DMS114 treated with DMSO at 0.1 percent for 48 hours (cell line): Measurements from ENCODE around the gene GADD45GIP1.
"Not testable (repeated sequence)": the region's sequence is repeated elsewhere in the genome, so short reads cannot be mapped to it uniquely, and the experiment has no call there.

ENCODE experiments used
- DNase-seq: peaks from one replicate; lab custom pipeline; 2025; ENCODE audit not compliant: unreplicated experiment; lab: John Stamatoyannopoulos, UW

The GADD45GIP1 gene

GRCh38 chr19:12965017-12965811 is 8.2 kb upstream of the GADD45GIP1 start:
- peak; percentile 30 for DNase-seq

GRCh38 chr19:12959481-12959880 is 2.5 kb upstream of the GADD45GIP1 start:
- no peak for DNase-seq

DNA sequence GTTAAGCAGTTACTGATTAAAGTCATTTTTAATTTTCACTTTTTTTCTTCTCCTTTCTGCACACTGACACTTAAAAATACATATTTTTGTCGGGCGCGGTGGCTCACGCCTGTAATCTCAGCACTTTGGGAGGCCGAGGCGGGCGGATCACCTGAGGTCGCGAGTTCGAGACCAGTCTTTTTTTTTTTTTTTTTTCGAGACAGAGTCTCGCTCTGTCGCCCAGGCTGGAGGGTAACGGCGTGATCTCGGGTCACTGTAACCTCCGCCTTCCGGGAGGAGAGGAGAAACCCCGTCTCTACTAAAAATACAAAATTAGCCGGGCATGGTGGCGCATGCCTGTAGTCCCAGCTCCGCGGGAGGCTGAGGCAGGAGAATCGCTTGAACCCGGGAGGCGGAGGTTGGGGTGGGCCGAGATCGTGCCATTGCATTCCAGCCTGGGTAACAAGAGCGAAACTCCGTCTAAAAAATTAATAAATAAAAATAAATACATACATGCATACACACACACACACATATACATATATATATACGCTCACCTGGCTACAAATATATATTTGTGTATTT is 448 bp upstream of the GADD45GIP1 start:
- DNase-seq, result not testable (repeated sequence)

- DNase-seq, result no peak
Observed at GRCh38 chr19:12955996-12956395, 1.0 kb downstream of the GADD45GIP1 start.

DNA sequence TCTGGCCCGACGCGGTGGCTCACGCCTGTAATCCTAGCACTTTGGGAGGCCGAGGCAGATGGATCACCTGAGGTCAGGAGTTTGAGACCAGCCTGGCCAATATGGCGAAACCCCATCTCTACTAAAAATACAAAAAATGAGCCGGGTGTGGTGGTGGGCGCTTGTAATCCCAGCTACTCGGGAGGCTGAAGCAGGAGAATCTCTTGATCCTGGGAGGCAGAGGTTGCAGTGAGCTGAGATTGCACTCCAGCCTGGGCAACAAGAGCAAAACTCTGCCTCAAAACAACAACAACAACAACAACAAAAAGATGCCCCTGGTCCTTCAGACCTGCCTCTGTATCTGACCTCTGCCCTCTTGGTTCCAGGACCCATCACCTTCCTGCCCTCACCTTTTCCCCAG is 1.4 kb downstream of the GADD45GIP1 start:
- DNase-seq, result not testable (repeated sequence)

DNA sequence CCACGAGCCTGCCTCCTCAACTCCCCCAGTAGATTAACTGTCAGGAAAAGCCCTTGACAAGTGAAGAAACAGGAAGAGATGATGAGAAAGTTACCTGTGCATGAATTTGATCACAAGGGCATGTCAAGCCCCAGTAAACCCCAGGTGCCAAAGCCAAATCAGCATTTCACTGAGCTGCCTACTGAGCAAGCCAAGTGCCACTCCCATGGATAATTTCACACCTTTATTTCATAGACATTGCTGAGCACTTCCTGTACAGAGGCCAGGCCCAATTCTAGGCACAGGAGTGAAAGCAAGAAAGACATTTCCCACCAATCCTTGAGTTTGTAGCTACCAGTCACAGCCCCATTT is 2.4 kb downstream of the GADD45GIP1 start:
- no peak for DNase-seq

GRCh38 chr19:12953799-12954611 is 3.0 kb downstream of the GADD45GIP1 start:
- DNase-seq, result no peak

DNA sequence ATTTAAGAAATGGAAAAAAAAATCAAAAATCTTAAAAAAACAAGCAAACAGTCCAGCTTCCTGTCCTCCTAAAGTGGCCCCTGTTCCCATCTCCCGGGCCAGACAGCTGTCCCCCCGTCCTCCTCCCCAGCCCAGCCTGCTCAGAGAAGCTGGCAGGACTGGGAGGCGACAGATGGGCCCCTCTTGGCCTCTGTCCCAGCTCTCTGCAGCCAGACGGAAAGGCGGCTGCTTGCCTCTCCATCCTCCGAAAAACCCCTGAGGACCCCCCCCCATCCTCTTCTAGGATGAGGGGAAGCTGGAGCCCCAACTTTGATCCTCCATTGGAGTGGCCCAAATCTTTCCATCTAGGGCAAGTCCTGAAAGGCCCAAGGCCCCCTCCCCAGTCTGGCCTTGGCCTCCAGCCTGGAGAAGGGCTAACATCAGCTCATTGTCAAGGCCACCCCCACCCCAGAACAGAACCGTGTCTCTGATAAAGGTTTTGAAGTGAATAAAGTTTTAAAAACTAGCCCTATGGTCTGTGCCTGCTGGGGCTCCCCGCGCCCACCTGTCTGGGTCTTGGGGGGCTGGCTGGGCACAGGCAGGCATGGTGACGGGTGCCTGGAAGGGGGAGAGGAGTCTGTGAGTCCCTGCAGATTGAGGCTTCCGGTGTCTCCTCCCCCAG is 3.8 kb downstream of the GADD45GIP1 start:
- DNase-seq, result no peak

DNA sequence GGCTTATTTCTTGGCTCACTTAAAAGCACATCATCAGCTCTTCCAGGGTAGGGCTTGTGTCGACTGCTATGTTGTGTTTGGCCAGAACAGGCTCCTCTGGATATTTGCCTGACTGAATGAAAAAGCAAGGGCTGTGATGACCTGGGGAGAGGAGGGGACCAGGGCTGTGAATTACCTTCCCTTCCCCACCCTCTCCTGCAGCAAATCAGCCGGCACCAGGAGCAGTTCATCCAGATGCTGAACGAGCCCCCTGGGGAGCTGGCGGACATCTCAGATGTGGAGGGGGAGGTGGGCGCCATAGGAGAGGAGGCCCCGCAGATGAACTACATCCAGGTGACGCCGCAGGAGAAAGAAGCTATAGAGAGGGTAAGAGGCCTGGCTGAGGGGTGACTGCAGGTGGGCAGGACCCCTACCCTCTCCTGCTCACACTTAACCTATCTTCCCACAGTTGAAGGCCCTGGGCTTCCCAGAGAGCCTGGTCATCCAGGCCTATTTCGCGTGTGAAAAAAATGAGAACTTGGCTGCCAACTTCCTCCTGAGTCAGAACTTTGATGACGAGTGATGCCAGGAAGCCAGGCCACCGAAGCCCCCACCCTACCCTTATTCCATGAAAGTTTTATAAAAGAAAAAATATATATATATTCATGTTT is 4.4 kb downstream of the GADD45GIP1 start:
- no peak for DNase-seq

DNA sequence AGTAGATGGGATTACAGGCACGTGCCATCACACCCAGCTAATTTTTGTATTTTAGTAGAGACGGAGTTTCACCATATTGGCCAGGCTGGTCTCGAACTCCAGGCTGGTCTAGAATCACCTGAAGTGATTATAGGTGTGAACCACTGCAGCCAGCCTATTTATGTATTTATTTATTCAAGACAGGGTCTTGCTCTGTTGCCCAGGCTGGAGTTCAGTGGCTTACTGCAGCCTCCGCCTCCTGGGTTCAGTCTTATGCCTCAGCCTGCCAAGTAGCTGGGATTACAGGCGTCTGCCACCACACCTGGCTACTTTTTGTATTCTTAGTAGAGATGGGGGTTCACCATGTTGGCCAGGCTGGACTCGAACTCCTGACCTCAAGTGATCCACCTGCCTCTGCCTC is 5.0 kb downstream of the GADD45GIP1 start:
- DNase-seq, result not testable (repeated sequence)

GRCh38 chr19:12949363-12950283 is 7.4 kb downstream of the GADD45GIP1 start:
- no peak for DNase-seq

DNA sequence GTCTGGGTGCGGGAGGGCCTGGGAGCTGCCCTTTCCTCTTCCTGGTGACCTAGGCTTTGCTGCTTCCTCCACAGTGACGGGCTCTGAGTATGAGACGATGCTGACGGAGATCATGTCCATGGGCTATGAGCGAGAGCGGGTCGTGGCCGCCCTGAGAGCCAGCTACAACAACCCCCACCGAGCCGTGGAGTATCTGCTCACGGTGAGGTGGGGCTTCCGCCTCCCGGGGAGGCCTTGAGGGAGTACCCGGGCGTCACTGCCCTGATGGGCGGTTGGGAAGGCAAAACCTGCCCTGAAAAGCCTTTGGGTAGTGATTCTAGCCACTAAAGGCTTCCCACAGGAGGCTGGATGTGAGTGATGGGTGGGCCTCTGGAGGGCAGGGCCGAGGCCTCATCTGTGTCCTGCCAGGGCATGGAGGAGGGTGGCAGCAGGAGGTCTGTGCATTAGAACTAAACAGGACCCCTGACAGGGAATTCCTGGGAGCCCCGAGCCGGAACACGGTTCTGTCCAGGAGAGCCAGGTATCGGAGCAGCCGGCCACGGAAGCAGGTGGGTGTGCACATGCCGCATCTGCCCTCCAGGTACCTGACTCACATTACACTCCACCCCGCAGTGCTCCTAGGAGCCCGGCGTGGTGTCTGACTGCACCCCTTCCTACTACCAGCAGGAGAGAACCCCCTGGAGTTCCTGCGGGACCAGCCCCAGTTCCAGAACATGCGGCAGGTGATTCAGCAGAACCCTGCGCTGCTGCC is 8.2 kb downstream of the GADD45GIP1 start:
- DNase-seq, result no peak

- DNase-seq, result no peak
Observed at GRCh38 chr19:12947702-12948611, 9.1 kb downstream of the GADD45GIP1 start.

- no peak for DNase-seq
Observed at GRCh38 chr19:12946731-12947496, 10.1 kb downstream of the GADD45GIP1 start.

DNA sequence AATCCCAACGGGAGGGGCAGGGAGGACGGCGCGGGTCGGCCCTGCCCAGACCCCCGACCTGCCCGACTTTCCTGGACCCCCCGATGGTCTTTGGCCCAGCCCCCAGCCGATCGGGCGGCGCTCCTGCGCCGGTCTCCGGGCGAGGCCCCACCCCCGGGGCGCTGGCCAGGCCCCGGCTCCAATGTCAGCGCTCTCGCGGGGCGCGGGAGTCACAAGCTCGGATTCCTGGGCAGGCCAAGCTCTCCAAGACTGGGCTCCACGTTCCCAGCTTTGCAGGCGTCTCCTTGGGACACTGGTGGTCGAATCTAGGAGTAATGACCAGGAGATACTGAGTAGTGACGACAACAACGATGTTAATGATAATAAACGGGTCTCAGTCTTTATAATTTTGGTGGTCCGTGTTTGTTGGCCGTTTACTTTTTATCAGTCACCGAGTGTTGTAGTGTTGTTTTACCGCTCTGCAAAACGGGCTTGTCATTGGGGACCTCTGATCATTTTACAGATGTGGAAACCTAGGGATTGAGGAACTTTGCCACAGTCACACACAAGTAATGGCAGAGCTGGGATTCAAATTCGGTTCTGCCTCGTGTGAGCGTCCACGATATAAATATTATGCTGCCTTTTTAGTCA is 10.8 kb downstream of the GADD45GIP1 start:
- DNase-seq, result no peak

GRCh38 chr19:12945479-12946091 is 11.4 kb downstream of the GADD45GIP1 start, which contains the start of gene RAD23A:
TSS of gene RAD23A (plus strand) at chr19:12945862. CDS start at chr19:12945949, 87 bp downstream.
- DNase-seq, result peak; percentile 81
